Measurements from ENCODE around the gene UACA. TPM values are rescaled to one million over a fixed set of nuclear protein-coding genes. Genes with fewer than 3 reads are reported as not detected.

The UACA gene
- total and polyA plus RNA-seq, 2 donors from 2014 or later, result 49.6 to 92.7 TPM

- peaks cover 0 to 5% (median 0%) of the 10 kb centered on the region in 3 donors for H3K4me1 ChIP-seq (ENCODE audit: control insufficient read depth in 2 of 3, insufficient read depth in 2 of 3, low read depth in 1 of 3, low read length in 3 of 3)
- H3K27ac ChIP-seq (ENCODE audit: low read depth in 2 of 2, low read length in 2 of 2), result no peak overlapping the region
- no peak for DNase-seq
- H3K9me3 ChIP-seq (ENCODE audit: control insufficient read depth in 2 of 3, insufficient read depth in 1 of 3, low read length in 3 of 3), result no peaks in the 10 kb centered on the region
- intact Hi-C loops (cut with DNase I), result no loop called here
- TF ChIP-seq CTCF (IDR thresholded peaks at IDR 0.05; ENCODE audit: borderline replicate concordance, extremely low read depth, insufficient read depth), result no peak
- H3K36me3 ChIP-seq (ENCODE audit: control insufficient read depth in 2 of 3, insufficient read depth in 3 of 3, low read length in 3 of 3), result no peaks in the 10 kb centered on the region
- no peak overlapping the region for H3K9ac ChIP-seq (ENCODE audit: low read length in 3 of 3)
- no peak for FAIRE-seq
- H3K27me3 ChIP-seq (ENCODE audit: control insufficient read depth, insufficient read depth, low read length), result no peaks in the 10 kb centered on the region
- H3K4me3 ChIP-seq (ENCODE audit: low read length in 3 of 3), result no peak overlapping the region
Observed at GRCh38 chr15:70632079-70632478, 131.3 kb downstream of the UACA start.

DNA sequence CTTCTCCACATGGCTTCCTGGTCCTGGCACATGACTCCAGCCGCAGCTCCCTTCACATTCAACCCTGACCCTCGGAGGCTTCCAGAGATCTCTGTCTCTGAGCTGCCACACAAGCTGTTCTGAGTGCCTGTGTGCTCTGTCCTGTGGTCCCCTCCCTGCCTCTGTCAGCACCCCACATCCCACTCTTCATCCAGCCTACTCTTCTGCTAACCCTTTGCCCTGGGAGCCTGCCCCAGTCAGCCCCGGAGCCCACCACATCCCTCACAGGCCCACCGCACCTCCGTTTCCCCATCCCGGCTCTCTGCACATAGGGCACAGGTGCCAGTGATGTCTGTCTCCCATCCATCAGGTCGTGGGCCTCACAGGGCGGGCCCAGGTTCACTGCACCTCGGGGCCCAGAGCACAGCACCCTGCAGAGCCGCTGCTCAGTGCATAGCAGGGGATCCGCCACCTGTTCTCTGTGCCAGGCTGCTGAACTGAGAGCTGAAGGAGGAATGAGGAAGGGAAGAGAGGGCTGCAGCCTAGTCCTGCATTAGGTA is 133.6 kb downstream of the UACA start:
- peaks cover 0 to 5% (median 0%) of the 10 kb centered on the region in 3 donors for H3K4me1 ChIP-seq (ENCODE audit: control insufficient read depth in 2 of 3, insufficient read depth in 2 of 3, low read depth in 1 of 3, low read length in 3 of 3)
- FAIRE-seq, result no peak
- DNase-seq, result no peak

DNA sequence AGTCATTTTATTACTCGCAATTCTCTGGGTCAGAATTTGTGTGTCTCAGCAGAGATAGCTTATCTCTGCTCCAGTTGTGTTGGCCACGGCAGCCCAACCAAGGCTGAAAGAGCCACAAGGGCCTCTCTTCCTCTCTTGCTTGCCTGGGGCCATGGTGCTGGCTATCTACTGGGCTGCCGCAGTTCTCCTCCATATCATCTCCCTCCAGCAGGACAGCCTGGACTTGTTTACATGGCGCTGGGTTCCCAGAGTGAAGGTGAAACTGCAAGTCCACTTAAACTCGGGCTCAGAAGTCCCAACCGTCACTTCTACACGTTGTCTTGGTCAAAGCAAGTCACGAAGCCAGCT is 134.8 kb downstream of the UACA start:
- H3K9me3 ChIP-seq (ENCODE audit: control insufficient read depth in 2 of 3, insufficient read depth in 1 of 3, low read length in 3 of 3), result no peaks in the 10 kb centered on the region
- H3K27ac ChIP-seq (ENCODE audit: low read depth in 2 of 2, low read length in 2 of 2), result no peak overlapping the region
- no peak for DNase-seq
- no peak for FAIRE-seq
- no peak overlapping the region for H3K9ac ChIP-seq (ENCODE audit: low read length in 3 of 3)
- TF ChIP-seq CTCF (IDR thresholded peaks at IDR 0.05; ENCODE audit: borderline replicate concordance, extremely low read depth, insufficient read depth), result no peak
- H3K27me3 ChIP-seq (ENCODE audit: control insufficient read depth, insufficient read depth, low read length), result no peaks in the 10 kb centered on the region
- peaks cover 0 to 5% (median 0%) of the 10 kb centered on the region in 3 donors for H3K4me1 ChIP-seq (ENCODE audit: control insufficient read depth in 2 of 3, insufficient read depth in 2 of 3, low read depth in 1 of 3, low read length in 3 of 3)
- intact Hi-C loops (cut with DNase I), result no loop called here
- H3K4me3 ChIP-seq (ENCODE audit: low read length in 3 of 3), result no peak overlapping the region
- H3K36me3 ChIP-seq (ENCODE audit: control insufficient read depth in 2 of 3, insufficient read depth in 3 of 3, low read length in 3 of 3), result no peaks in the 10 kb centered on the region

More for the DNA sequence above, 133.6 kb downstream of the UACA start:
- no peak overlapping the region for H3K9ac ChIP-seq (ENCODE audit: low read length in 3 of 3)
- no peak overlapping the region for H3K4me3 ChIP-seq (ENCODE audit: low read length in 3 of 3)
- H3K9me3 ChIP-seq (ENCODE audit: control insufficient read depth in 2 of 3, insufficient read depth in 1 of 3, low read length in 3 of 3), result no peaks in the 10 kb centered on the region
- H3K27ac ChIP-seq (ENCODE audit: low read depth in 2 of 2, low read length in 2 of 2), result no peak overlapping the region
- TF ChIP-seq CTCF (IDR thresholded peaks at IDR 0.05; ENCODE audit: borderline replicate concordance, extremely low read depth, insufficient read depth), result no peak
- intact Hi-C loops (cut with DNase I), result no loop called here
- no peaks in the 10 kb centered on the region for H3K36me3 ChIP-seq (ENCODE audit: control insufficient read depth in 2 of 3, insufficient read depth in 3 of 3, low read length in 3 of 3)
- no peaks in the 10 kb centered on the region for H3K27me3 ChIP-seq (ENCODE audit: control insufficient read depth, insufficient read depth, low read length)
